Mucosa of gallbladder (tissue), 1 donor: ENCODE data around the gene PDCD4. TPM values are rescaled to one million over a fixed set of nuclear protein-coding genes. Genes with fewer than 3 reads are reported as not detected.
"Not testable (repeated sequence)": the region's sequence is repeated elsewhere in the genome, so short reads cannot be mapped to it uniquely, and the experiment has no call there.

Experiments
- DNase-seq: peaks from one replicate; pipeline ENCODE4 v3.0.0-alpha.2; 2020; ENCODE audit warnings: low spot score
- total RNA-seq: library from RNA; stranded (reverse); gene quantifications from one replicate; pipeline ENCODE4 v1.2.1, GENCODE V29; 2021
- donor health status: DM: no; HTN: no; CAD: no.

PDCD4 gene
- total RNA-seq, 1 donor from 2014 or later, result 150 TPM

- no peak for DNase-seq
These were observed 10.3 kb upstream of the PDCD4 start for GRCh38 chr10:110861476-110861875.

GRCh38 chr10:110861930-110862649 is 9.6 kb upstream of the PDCD4 start:
- no peak for DNase-seq

DNA sequence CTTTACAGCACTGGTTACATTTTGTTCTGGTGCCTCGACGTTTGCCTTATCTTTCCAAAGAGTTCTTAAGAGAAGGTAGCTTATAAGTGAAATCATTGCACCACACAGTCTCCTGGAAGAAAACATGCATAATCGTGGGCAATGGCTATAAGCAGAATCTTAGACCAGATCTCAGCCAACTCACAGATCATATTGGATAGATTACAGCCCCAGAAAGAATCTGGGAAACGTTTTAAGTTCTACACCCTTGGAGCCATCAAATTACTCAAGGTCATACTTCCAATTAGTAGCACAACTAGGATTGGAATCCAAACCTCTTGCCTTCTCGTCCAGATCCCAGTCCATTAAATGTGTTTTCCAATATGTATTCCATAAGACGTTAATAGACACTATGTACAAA is 8.8 kb upstream of the PDCD4 start:
- no peak for DNase-seq

GRCh38 chr10:110863361-110863760 is 8.4 kb upstream of the PDCD4 start:
- no peak for DNase-seq

GRCh38 chr10:110863956-110864355 is 7.8 kb upstream of the PDCD4 start:
- DNase-seq, result no peak

DNA sequence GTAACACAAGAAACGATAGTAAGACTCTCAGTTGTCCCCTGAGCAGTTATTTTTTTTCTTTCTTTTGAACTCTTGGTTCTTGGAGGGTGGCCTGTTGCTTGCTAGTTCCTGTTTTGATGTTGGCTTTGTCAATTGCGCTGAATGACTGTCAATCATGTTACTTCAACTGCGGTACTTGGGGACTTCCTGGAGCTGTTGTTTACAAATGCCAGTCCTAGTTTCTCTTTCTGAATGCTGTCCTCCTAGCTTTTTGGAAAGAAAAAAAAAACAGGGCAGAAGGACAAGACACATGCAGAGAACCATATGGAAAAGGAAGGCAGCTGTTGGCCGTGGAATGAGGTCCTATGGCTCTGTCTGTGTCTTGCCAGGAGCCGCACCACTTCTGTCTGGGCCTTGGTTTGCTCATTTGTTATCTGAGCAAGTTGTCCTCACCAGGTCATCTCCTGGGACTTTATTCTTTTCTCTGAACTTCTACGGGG is 7.0 kb upstream of the PDCD4 start:
- no peak for DNase-seq

- no peak for DNase-seq
These were observed 6.4 kb upstream of the PDCD4 start for GRCh38 chr10:110865186-110865808.

DNA sequence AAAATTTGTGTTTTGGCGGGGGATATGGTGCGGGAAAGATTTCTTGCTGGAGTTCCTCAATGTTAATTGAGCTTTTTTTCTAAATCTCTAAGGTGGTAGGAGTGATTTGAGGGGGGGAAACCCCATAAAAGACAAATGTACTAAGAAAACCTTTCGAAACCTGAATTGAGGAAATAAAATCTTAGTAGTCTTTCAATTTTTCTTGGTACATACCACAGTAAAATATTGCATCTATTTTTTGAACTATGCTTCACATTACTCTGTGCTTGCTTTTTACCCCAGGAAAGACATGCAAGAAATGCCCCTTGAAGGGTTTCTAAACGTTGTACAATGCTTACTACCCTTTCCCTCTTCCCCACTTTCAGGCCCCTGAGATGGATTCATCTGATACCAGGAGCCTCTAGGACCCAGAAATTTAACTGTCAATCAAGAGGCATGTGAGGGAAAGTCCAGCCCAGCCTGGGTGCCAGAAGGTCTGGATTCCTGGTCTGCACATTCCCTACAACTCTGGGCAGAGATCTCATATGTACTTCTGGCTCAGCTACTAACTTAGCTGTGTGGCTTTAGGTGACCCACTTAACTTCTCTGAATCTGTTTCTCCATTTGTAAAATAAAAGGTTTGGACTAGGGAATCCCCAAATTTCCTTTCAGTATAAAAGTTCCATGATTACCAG is 5.8 kb upstream of the PDCD4 start:
- no peak for DNase-seq

DNA sequence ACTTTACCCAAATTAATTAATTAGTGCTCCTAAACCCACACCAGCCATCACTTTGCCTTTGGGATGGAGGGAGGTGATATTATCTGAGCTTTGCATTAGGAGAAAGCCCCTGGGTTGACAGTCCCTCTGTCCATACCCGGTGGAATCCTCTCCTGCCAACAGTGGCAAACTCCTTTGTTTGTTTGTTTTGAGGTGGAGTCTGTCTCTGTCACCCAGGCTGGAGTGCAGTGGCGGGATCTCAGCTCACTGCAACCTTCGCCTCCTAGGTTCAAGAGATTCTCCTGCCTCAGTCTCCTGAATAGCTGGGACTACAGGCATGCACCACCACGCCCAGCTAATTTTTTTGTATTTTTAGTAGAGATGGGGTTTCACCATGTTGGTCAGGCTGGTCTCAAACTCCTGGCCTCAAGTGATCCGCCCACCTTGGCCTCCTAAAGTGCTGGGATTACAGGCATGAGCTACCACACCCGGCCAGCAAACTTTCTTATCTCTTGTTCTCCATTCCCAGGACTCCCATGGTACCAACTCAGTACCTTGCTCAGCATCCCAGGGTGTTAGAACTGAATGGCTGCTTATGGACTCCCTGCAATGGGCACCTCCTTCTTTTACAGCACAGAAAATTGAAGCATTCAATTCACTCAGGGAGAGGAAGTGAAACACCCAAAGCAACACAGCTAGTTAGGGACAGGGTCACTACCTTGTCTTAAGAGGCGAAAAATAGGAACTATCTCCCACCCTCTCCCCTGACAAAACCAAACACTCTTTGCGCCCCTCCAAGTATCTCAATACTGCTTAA is 4.5 kb upstream of the PDCD4 start:
- not testable (repeated sequence) for DNase-seq

DNA sequence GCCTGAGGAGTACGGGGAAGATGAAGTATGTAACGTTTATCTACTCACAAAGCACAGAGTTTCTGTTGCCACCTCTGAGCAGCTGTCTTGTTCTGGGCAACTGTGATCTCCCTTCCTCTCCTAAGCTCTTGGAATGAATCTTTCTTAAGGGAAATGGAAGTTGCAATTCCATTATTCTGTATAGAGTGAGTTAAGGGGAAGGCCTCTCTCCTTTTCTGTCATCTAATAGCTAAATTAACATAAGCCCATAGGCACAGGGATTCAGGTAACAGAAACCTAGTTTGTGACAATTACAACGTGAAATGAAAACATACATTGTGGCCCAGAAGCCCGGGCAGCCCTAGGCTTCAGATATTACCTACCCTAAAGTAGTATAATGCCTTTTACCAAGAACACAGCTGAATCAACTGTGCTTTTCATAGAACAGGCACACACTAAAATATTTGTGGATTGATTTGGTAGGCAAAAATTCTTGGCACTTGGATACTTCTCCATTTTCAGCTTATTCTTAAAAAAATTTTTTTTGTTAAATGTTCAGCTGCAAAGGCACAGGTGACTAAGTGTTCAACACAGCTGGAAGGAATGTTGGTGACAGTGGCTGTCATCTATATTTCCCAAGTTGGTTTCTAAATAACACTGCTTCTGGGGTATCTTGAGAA is 3.8 kb upstream of the PDCD4 start:
- no peak for DNase-seq

- no peak for DNase-seq
These were observed 2.7 kb upstream of the PDCD4 start for GRCh38 chr10:110868981-110869380.

- DNase-seq, result no peak
These were observed 868 bp upstream of the PDCD4 start for GRCh38 chr10:110870823-110871297.

GRCh38 chr10:110872145-110872983 is 636 bp downstream of the PDCD4 start:
- DNase-seq, result peak; percentile 63

- DNase-seq, result no peak
These were observed 1.5 kb downstream of the PDCD4 start for GRCh38 chr10:110872984-110873923.

DNA sequence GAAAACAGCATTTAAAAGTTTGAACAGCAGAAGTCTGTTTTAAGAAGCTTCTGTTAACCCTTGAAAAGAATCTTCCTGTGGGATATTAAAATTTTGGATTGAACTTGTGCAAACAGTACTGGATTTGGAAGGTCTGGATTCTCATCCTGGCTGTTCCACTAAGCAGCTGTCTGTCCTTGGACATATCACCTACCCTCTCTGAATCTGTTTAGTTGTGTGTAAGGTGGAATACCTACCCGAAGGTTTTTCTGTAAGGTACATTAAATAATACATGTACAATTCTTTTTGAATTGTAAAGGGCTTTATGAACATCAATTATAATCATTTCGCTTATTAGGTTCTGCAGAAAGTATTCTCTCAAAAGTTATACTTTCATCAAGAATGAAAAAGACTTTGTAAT is 2.2 kb downstream of the PDCD4 start:
- DNase-seq, result no peak

- DNase-seq, result no peak
These were observed 4.3 kb downstream of the PDCD4 start for GRCh38 chr10:110876000-110876399.

DNA sequence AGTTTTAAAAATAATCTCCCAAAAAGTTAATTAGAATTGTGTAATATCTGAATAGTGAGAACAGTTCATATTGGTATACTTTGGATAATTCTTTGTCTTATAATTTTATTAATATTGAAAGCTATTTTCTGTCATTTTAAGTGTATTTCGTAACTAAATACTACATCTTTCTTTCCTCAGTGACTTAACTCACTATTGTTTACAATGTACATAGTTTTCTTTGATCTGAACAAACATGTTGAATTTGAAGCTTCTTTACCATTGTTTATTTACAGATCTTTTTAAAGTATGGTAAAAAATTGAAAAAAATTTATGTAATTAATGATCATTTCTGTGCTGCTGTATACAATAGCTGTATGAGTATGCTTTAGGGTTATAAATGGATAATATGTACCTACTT is 5.1 kb downstream of the PDCD4 start:
- DNase-seq, result no peak

DNA sequence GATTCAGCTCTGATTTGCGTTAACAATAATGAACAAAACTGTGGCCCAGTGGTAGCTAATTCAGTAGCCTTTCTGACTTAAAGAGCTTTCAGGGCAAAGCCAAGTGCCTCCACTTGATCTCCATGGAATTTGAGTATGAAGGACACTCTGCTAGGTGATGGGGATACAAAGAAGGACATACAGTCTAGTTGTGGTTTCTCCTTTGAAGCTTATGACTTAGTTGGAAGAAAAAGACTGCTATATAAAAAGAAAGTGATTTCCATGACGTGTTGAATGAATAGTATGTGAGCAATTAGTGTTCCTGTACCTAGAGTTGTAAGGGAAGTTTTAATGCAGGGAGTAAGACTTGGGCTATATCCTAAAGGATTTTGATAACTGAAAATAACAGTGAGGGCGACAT is 8.3 kb downstream of the PDCD4 start:
- no peak for DNase-seq

DNA sequence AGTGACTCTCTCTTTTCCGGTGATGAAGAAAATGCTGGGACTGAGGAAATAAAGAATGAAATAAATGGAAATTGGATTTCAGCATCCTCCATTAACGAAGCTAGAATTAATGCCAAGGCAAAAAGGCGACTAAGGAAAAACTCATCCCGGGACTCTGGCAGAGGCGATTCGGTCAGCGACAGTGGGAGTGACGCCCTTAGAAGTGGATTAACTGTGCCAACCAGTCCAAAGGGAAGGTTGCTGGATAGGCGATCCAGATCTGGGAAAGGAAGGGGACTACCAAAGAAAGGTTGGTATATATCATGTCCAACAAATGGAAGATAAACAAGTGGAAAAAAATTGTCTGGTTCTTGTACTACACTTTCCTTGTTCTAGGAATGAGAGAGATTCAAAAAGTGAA is 9.5 kb downstream of the PDCD4 start:
- no peak for DNase-seq
